OCI-LY3 (cell line): ENCODE data around the gene EYA2.

ENCODE experiments used
- EZH2phosphoT487 ChIP-seq: fragments of 200-600 bp; shearing (Covaris generic); IDR thresholded peaks from 2 replicates; pipeline ENCODE4 v1.6.1; 2018; ENCODE audit warnings: antibody characterized with exemption, mixed run types, low read depth
- TF ChIP-seq, protein P1 (sequence below): fragments of 200-600, 300-600 bp; sonication (generic); IDR thresholded peaks from 2 replicates; pipeline ENCODE4 v1.5.1; 2014; ENCODE audit warnings: antibody characterized with exemption, low read length, low read depth

DNA sequence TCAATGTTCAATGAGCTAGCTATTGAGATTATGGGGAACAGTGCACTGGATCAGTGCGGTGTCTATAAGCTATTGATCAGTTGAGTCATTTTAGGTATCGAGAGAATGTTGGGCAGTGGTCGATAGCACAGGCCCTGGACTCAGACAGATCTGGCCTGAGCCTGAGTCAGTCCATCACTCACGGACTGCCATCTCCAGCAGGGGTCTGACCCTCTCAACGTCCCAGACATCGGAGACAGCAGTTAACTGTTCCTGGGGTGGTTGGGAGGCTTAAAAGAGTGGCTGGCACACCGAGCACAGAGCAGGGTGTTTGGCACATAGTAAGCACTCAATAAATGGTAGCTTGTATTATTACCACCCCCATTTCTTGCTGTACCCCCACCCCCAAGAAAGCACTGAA is 9.3 kb downstream of the EYA2 start:
- TF ChIP-seq, protein P1, sequence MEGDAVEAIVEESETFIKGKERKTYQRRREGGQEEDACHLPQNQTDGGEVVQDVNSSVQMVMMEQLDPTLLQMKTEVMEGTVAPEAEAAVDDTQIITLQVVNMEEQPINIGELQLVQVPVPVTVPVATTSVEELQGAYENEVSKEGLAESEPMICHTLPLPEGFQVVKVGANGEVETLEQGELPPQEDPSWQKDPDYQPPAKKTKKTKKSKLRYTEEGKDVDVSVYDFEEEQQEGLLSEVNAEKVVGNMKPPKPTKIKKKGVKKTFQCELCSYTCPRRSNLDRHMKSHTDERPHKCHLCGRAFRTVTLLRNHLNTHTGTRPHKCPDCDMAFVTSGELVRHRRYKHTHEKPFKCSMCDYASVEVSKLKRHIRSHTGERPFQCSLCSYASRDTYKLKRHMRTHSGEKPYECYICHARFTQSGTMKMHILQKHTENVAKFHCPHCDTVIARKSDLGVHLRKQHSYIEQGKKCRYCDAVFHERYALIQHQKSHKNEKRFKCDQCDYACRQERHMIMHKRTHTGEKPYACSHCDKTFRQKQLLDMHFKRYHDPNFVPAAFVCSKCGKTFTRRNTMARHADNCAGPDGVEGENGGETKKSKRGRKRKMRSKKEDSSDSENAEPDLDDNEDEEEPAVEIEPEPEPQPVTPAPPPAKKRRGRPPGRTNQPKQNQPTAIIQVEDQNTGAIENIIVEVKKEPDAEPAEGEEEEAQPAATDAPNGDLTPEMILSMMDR: no peak
- TF ChIP-seq EZH2phosphoT487: no peak
